Measurements from ENCODE around the gene SYT1.
"Not testable (repeated sequence)": the region's sequence is repeated elsewhere in the genome, so short reads cannot be mapped to it uniquely, and the experiment has no call there.

Gene SYT1

DNA sequence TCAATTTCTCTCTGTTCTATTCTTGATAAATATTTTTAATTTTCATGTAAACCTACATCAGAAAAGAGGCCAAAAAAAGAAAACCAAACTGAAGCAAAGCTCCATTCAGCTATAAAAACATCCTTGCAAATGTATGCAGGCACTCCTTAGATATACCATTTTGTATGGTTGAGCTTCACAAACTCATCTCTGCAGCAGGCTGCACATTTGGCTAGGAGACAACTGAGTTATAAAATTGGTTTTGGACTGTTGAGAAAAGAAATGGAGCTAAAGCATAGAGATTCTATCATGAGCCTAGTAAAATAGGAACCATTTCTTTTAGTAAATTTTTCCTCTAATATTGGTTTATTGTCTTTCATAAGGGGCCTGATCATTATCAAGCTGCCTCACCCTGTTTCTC, 156.4 kb downstream of the SYT1 start:
- H3K4me3 ChIP-seq (ENCODE audit: low read depth, low read length) = no peak overlapping the region
- TF ChIP-seq, protein P1, sequence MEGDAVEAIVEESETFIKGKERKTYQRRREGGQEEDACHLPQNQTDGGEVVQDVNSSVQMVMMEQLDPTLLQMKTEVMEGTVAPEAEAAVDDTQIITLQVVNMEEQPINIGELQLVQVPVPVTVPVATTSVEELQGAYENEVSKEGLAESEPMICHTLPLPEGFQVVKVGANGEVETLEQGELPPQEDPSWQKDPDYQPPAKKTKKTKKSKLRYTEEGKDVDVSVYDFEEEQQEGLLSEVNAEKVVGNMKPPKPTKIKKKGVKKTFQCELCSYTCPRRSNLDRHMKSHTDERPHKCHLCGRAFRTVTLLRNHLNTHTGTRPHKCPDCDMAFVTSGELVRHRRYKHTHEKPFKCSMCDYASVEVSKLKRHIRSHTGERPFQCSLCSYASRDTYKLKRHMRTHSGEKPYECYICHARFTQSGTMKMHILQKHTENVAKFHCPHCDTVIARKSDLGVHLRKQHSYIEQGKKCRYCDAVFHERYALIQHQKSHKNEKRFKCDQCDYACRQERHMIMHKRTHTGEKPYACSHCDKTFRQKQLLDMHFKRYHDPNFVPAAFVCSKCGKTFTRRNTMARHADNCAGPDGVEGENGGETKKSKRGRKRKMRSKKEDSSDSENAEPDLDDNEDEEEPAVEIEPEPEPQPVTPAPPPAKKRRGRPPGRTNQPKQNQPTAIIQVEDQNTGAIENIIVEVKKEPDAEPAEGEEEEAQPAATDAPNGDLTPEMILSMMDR (IDR thresholded peaks at IDR 0.05; ENCODE audit: low read depth, low read length) = no peak

DNA sequence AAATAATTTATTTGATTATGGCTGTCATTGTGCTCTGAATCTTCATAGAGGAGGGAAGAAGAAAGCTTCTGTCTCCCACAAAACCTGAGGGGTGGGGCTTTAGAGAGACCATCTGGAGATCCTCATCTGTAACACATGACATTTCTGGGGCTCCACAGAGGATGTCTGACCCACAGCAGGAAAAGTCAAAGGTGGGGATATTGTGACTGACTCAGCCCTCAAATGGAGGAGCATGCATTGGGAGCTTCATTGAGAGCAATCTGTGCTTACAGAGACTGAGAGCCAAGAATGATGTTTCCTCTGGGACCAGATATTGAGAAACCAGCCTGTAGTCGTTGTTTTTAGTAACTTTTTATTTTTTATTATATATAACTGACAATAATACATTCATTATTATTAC, 158.7 kb downstream of the SYT1 start:
- TF ChIP-seq, protein P1 (IDR thresholded peaks at IDR 0.05; ENCODE audit: low read depth, low read length) = no peak
- H3K4me3 ChIP-seq (ENCODE audit: low read depth, low read length) = no peak overlapping the region

DNA sequence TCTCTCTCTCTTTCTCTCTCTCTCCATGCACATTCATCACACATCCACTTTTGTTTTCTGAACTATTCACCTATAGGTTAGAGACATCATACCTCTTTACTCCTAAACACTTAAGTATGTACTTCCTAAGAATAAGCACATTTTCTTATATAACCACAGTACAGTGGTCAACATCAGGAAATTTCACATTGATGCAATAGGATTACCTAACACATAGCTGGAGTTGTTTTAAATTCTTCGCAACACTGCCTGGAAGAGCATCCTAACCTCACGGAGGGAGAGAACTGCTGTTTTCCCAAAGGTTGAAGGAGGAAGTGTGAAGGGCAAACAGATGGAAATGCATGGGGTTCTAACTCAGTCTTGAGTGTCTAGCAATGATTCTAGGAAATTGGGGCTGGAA, 159.2 kb downstream of the SYT1 start:
- TF ChIP-seq, protein P1 (IDR thresholded peaks at IDR 0.05; ENCODE audit: low read depth, low read length) = no peak
- no peak overlapping the region for H3K4me3 ChIP-seq (ENCODE audit: low read depth, low read length)

DNA sequence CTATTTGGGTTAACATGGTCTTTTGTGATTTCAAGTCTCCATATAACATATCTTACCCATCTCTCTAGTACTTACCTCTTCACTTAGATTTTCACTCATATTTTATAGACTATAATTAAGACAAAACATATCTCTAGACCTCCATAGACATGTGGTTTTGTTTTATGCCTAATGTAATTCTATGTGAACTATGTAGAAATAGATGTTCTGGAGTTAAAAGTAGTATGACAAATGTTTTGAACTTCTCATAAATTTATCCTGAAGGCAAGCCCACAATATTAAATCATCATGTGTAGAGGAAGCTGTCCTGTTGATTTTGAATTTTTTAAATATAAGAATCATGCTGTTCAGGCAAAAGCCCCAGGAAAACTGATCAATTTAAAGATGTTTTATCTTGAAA, 169.2 kb downstream of the SYT1 start:
- no peak overlapping the region for H3K4me3 ChIP-seq (ENCODE audit: low read depth, low read length)
- TF ChIP-seq, protein P1 (IDR thresholded peaks at IDR 0.05; ENCODE audit: low read depth, low read length) = no peak

DNA sequence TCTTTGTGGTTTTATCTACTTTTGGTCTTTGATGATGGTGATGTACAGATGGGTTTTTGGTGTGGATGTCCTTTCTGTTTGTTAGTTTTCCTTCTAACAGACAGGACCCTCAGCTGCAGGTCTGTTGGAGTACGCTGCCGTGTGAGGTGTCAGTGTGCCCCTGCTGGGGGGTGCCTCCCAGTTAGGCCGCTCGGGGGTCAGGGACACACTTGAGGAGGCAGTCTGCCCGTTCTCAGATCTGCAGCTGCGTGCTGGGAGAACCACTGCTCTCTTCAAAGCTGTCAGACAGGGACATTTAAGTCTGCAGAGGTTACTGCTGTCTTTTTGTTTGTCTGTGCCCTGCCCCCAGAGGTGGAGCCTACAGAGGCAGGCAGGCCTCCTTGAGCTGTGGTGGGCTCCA, 180.2 kb downstream of the SYT1 start:
- not testable (repeated sequence) for H3K4me3 ChIP-seq (ENCODE audit: low read depth, low read length)

DNA sequence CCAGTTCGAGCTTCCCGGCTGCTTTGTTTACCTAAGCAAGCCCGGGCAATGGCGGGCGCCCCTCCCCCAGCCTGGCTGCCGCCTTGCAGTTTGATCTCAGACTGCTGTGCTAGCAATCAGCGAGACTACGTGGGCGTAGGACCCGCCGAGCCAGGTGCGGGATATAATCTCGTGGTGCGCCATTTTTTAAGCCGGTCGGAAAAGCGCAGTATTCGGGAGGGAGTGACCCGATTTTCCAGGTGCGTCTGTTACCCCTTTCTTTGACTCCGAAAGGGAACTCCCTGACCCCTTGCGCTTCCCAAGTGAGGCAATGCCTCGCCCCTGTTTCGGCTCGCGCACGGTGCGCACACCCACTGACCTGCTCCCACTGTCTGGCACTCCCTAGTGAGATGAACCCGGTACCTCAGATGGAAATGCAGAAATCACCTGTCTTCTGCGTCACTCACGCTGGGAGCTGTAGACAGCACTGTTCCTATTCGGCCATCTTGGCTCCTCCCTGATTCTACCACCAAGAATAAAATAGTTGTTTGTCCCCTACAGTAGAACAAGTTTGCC, 180.7 kb downstream of the SYT1 start:
- not testable (repeated sequence) for H3K4me3 ChIP-seq (ENCODE audit: low read depth, low read length)

DNA sequence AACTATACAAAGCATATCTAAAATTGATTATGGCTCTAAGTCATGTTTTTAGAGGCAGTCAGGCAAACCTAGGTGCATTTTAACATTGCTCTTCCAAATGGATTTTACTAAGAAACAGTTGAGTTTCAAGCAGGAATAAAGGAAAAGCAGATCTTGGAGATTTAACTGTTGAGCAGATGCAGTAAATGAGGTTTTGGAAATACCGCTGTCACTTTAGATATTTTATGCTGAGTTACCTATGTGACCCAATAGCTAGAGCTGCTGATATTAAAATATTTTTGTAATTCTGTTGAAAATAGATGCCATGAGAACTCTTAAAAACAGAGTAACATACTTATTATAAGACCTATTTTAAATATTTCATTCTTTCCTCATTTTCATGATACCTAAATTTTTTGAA, 181.4 kb downstream of the SYT1 start:
- H3K4me3 ChIP-seq (ENCODE audit: low read depth, low read length) = no peak overlapping the region
- TF ChIP-seq, protein P1 (IDR thresholded peaks at IDR 0.05; ENCODE audit: low read depth, low read length) = no peak

DNA sequence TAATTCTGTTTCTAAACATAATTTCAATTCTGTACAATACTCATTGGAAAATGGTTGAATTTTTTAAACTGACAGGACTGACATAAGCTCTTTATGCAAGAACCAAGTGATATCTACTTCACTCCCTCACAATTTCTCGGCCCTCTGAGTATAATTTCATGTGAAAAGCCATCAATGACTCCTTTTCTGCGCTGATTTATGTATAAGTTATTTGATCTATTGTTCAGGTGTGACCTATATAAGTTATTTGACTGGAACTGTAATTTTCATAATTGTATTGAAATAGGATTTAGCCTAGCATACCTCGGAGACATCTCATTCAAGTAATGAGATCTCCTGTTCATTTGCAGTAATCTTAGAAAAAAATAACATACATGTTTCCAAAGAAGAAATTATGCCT, 184.4 kb downstream of the SYT1 start:
- no peak overlapping the region for H3K4me3 ChIP-seq (ENCODE audit: low read depth, low read length)
- TF ChIP-seq, protein P1 (IDR thresholded peaks at IDR 0.05; ENCODE audit: low read depth, low read length) = no peak

All from WI38 (cell line).